AG04450 (cell line): Measurements from ENCODE around the gene PAXX. TPM values are rescaled to one million over a fixed set of nuclear protein-coding genes. Genes with fewer than 3 reads are reported as not detected.

Experiments used
- CTCF ChIA-PET: fragments of 300-600, 350-600 bp; formaldehyde crosslinking; extraction: SDS; loops from one replicate; lab custom pipeline; 2022; ENCODE audit warnings: antibody characterized with exemption, inconsistent platforms; lab: Charles Lee
- POLR2A ChIA-PET: fragments of 350-600 bp; formaldehyde crosslinking; extraction: SDS; loops from one replicate; lab custom pipeline; 2021; ENCODE audit warnings: antibody characterized with exemption, inconsistent platforms; lab: Yijun Ruan, JAX
- DNase-seq: peaks from one replicate; pipeline ENCODE4 v3.0.0-alpha.2; 2011; ENCODE audit warnings: low read depth, low spot score
- H3K27ac ChIP-seq: one replicate; pipeline ENCODE4 v1.5.1; 2012; ENCODE audit warnings: low read depth, low read length, control low read depth
- H3K27me3 ChIP-seq: one replicate; pipeline ENCODE4 v1.6.0; 2012; ENCODE audit warnings: low read length; ENCODE audit not compliant: control insufficient read depth, insufficient read depth
- H3K4me3 ChIP-seq: 2 replicates; pipeline ENCODE4 v1.5.1; 2011; ENCODE audit warnings: mild to moderate bottlenecking, low read depth, low read length, control low read depth
- H3K9me3 ChIP-seq: 2 replicates; pipeline ENCODE4 v1.5.1; 2012; ENCODE audit warnings: low read length; ENCODE audit not compliant: control insufficient read depth, insufficient read depth
- CTCF ChIP-seq: IDR thresholded peaks from 2 replicates; pipeline ENCODE4 v1.5.1; 2011; ENCODE audit warnings: low read depth, low read length, control low read depth, inconsistent platforms
- polyA plus RNA-seq: library from polyadenylated mRNA; depleted of rRNA; stranded (reverse); fragments of >200 nt; gene quantifications from 2 replicates; pipeline ENCODE4 v1.2.3, GENCODE V29; 2011

PAXX gene
- polyA plus RNA-seq, 1 experiment = 6.0 TPM

GRCh38 chr9:137019891-137020683 lies 27.9 kb downstream of the PAXX start:
- Histone ChIP-seq H3K4me3 (no peak overlapping the region), H3K9me3 (peaks cover 41% of the 10 kb centered on the region), H3K27ac (no peak overlapping the region), H3K27me3 (no peaks in the 10 kb centered on the region)
- ChIA-PET CTCF (interaction anchor here (0.6 to 1.7 kb wide), 3 partner anchors 10 to 72 kb away, joined by 3 to 8 read pairs (median 3); no protein-coding TSS in a partner anchor), POLR2A (no interaction called here)
- DNase-seq = no peak
- TF ChIP-seq CTCF = no peak

- POLR2A ChIA-PET = no interaction called here
- no peak for DNase-seq
- no peak overlapping the region for H3K4me3 ChIP-seq
- no peak overlapping the region for H3K27ac ChIP-seq
- H3K27me3 ChIP-seq = no peaks in the 10 kb centered on the region
- CTCF ChIA-PET = interaction anchor here (1.2 to 1.7 kb wide), 2 partner anchors 9 to 14 kb away, joined by 4 to 8 read pairs; no protein-coding TSS in a partner anchor
- peaks cover 33% of the 10 kb centered on the region for H3K9me3 ChIP-seq
- no peak for TF ChIP-seq CTCF
Measured at GRCh38 chr9:137020771-137021567, 28.7 kb downstream of the PAXX start.

GRCh38 chr9:137021568-137021978 lies 29.4 kb downstream of the PAXX start:
- no peak overlapping the region for H3K27ac ChIP-seq
- no peaks in the 10 kb centered on the region for H3K27me3 ChIP-seq
- no peak for TF ChIP-seq CTCF
- peaks cover 27% of the 10 kb centered on the region; the same call in 1 of the 2 replicates for H3K9me3 ChIP-seq
- no peak overlapping the region for H3K4me3 ChIP-seq
- no peak for DNase-seq
- ChIA-PET CTCF (interaction anchor here (1.2 to 1.7 kb wide), 2 partner anchors 8 to 14 kb away, joined by 4 to 8 read pairs; no protein-coding TSS in a partner anchor), POLR2A (no interaction called here)

GRCh38 chr9:137021979-137022661 lies 29.9 kb downstream of the PAXX start:
- CTCF ChIA-PET = interaction anchor here (1.2 kb wide), 1 partner anchor 13 kb away, joined by 4 read pairs; no protein-coding TSS in a partner anchor

More at GRCh38 chr9:137021979-137022661, 29.9 kb downstream of the PAXX start:
- Histone ChIP-seq H3K27ac (no peak overlapping the region), H3K27me3 (no peaks in the 10 kb centered on the region), H3K9me3 (peaks cover 22% of the 10 kb centered on the region; the same call in 1 of the 2 replicates), H3K4me3 (no peak overlapping the region)
- DNase-seq = no peak
- POLR2A ChIA-PET = no interaction called here
- TF ChIP-seq CTCF = no peak
